Left ventricle myocardium inferior (tissue), 1 donor: ENCODE measurements around the gene CHST8. TPM values are rescaled to one million over a fixed set of nuclear protein-coding genes. Genes with fewer than 3 reads are reported as not detected.

Experiments
- DNase-seq: peaks from one replicate; pipeline ENCODE4 v3.0.0-alpha.2; 2020
- H3K27ac ChIP-seq: fragments of 200-600 bp; replicated peaks from 2 replicates; pipeline ENCODE4 v1.8.0; 2021
- H3K27me3 ChIP-seq: fragments of 200-600 bp; 2 replicates; pipeline ENCODE4 v1.8.0; 2021; ENCODE audit warnings: low read depth
- H3K36me3 ChIP-seq: fragments of 200-600 bp; 2 replicates; pipeline ENCODE4 v1.8.0; 2021
- H3K4me1 ChIP-seq: fragments of 200-600 bp; 2 replicates; pipeline ENCODE4 v1.8.0; 2021
- H3K4me3 ChIP-seq: fragments of 200-600 bp; 2 replicates; pipeline ENCODE4 v1.8.0; 2021; ENCODE audit warnings: mild to moderate bottlenecking, moderate library complexity
- H3K9me3 ChIP-seq: fragments of 200-600 bp; replicated peaks from 2 replicates; pipeline ENCODE4 v1.8.0; 2021
- CTCF ChIP-seq: fragments of 200-600 bp; IDR thresholded peaks from 2 replicates; pipeline ENCODE4 v1.8.0; 2021; ENCODE audit warnings: antibody characterized with exemption, mild to moderate bottlenecking, borderline replicate concordance
- intact Hi-C: fragments of 100-400 bp; cut with micrococcal nuclease; formaldehyde crosslinking; loops from one replicate; pipeline ENCODE4 v1.11.0; 2022
- total RNA-seq: library from RNA; stranded (reverse); fragmentation: NEBNext Ultra II Directional; extraction: Animal tissue kit (Norgen Biotek cat#: 25700); gene quantifications from one replicate; pipeline ENCODE4 v1.2.1, GENCODE V29; 2021
- donor health status: DM: no; HTN: yes; CAD: no; lungs with severe emphysema.

CHST8 gene
- total RNA-seq, 1 donor from 2014 or later: 0.14 TPM

GRCh38 chr19:33618884-33619283, 2.9 kb upstream of the CHST8 start:
- DNase-seq: no peak
- H3K36me3 ChIP-seq: no peaks in the 10 kb centered on the region
- no peak overlapping the region for H3K4me3 ChIP-seq
- no peak overlapping the region for H3K27ac ChIP-seq
- intact Hi-C loops: no loop called here
- H3K4me1 ChIP-seq: peaks cover 22% of the 10 kb centered on the region
- TF ChIP-seq CTCF: no peak
- peaks cover 96% of the 10 kb centered on the region for H3K27me3 ChIP-seq
- H3K9me3 ChIP-seq: no peaks in the 10 kb centered on the region

GRCh38 chr19:33620611-33621010, 1.1 kb upstream of the CHST8 start:
- TF ChIP-seq CTCF: no peak
- peaks cover 96% of the 10 kb centered on the region for H3K27me3 ChIP-seq
- intact Hi-C loops: no loop called here
- no peaks in the 10 kb centered on the region for H3K9me3 ChIP-seq
- no peak overlapping the region for H3K4me3 ChIP-seq
- no peak overlapping the region for H3K27ac ChIP-seq
- peaks cover 22% of the 10 kb centered on the region for H3K4me1 ChIP-seq
- DNase-seq: no peak
- H3K36me3 ChIP-seq: no peaks in the 10 kb centered on the region

- intact Hi-C loops: no loop called here
- Histone ChIP-seq H3K4me1 (peaks cover 22% of the 10 kb centered on the region), H3K36me3 (no peaks in the 10 kb centered on the region), H3K4me3 (peak overlapping the region; percentile 69), H3K27me3 (peaks cover 96% of the 10 kb centered on the region), H3K27ac (no peak overlapping the region), H3K9me3 (no peaks in the 10 kb centered on the region)
- no peak for TF ChIP-seq CTCF
- no peak for DNase-seq
Observed at GRCh38 chr19:33621065-33621785, 528 bp upstream of the CHST8 start.

- no peaks in the 10 kb centered on the region for H3K9me3 ChIP-seq
- H3K4me3 ChIP-seq: peak overlapping the region; percentile 69
- peaks cover 22% of the 10 kb centered on the region for H3K4me1 ChIP-seq
- DNase-seq: no peak
- H3K27me3 ChIP-seq: peaks cover 96% of the 10 kb centered on the region
- no peaks in the 10 kb centered on the region for H3K36me3 ChIP-seq
- no peak overlapping the region for H3K27ac ChIP-seq
- no peak for TF ChIP-seq CTCF
- intact Hi-C loops: no loop called here
Observed at GRCh38 chr19:33622505-33622808, 704 bp downstream of the CHST8 start.

- intact Hi-C loops: no loop called here
- H3K27ac ChIP-seq: no peak overlapping the region
- no peaks in the 10 kb centered on the region for H3K36me3 ChIP-seq
- no peaks in the 10 kb centered on the region for H3K9me3 ChIP-seq
- H3K27me3 ChIP-seq: peaks cover 96% of the 10 kb centered on the region
- peaks cover 22% of the 10 kb centered on the region for H3K4me1 ChIP-seq
- no peak for TF ChIP-seq CTCF
- DNase-seq: no peak
- H3K4me3 ChIP-seq: peak overlapping the region; percentile 69
Observed at GRCh38 chr19:33622809-33623511, 1.2 kb downstream of the CHST8 start.
